ENCODE results near the gene OR2C1. TPM values are rescaled to one million over a fixed set of nuclear protein-coding genes. Genes with fewer than 3 reads are reported as not detected.
A peak's percentile ranks its signal among the peaks of the same experiment; 100 is the strongest.

Gene OR2C1
- total and polyA plus RNA-seq, 10 donors: 0.08 to 0.60 (median 0.33) TPM; not detected in 5

GRCh38 chr16:3364774-3365427 lies 9.2 kb downstream of the OR2C1 start:
- H3K4me1 ChIP-seq: peaks cover 0 to 7% (median 2%) of the 10 kb centered on the region in 6 donors
- H3K27ac ChIP-seq: peak overlapping the region; percentile 67 to 86 (median 83)
- peaks cover 0 to 29% (median 0%) of the 10 kb centered on the region in 7 donors for H3K27me3 ChIP-seq (replicated peaks in 1 of 7)
- peak; percentile 92 for DNase-seq
- peak; percentile 63 to 87 (median 85) for TF ChIP-seq POLR2AphosphoS5 (IDR thresholded peaks at IDR 0.05)
- no peak for TF ChIP-seq POLR2A (IDR thresholded peaks at IDR 0.05)
- intact Hi-C loops (cut with DNase I; ENCODE audit: low total_unique reads): no loop called here
- WGBS, 5 donors: 8 to 35% (median 17%) methylated on average over 40 to 42 of the region's 42 CpGs
- H3K36me3 ChIP-seq: no peaks in the 10 kb centered on the region
- H3K9me3 ChIP-seq: peaks cover 0 to 26% (median 5%) of the 10 kb centered on the region in 8 donors
- peak overlapping the region; percentile 36 to 68 (median 40) for H3K4me3 ChIP-seq

DNA sequence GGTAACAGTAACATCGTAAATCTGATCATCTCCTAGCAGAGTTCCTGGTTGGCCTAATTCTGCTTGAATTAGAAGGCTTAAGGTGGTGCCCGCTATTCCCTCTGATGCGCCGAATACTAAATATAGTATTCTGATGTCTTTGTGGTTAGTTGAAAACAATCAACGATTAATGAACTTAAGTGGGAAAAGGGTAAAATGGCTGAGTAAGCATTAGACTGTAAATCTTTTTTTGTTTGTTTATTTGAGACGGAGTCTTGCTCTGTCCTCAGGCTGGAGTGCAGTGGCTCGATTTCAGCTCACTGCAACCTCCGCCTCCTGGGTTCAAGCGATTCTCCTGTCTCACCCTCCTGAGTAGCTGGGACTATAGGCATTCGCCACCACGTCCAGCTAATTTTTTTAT lies 13.4 kb downstream of the OR2C1 start:
- WGBS, 5 donors: 89 to 95% (median 93%) methylated on average over 11 of the region's 11 CpGs
- peaks cover 0 to 11% (median 0%) of the 10 kb centered on the region in 8 donors for H3K9me3 ChIP-seq
- no peak overlapping the region for H3K27ac ChIP-seq
- intact Hi-C loops (cut with DNase I; ENCODE audit: low total_unique reads): no loop called here
- no peak overlapping the region for H3K4me3 ChIP-seq
- TF ChIP-seq POLR2A (IDR thresholded peaks at IDR 0.05) (no peak), POLR2AphosphoS5 (IDR thresholded peaks at IDR 0.05) (no peak)
- TF ChIP-seq, protein P1, sequence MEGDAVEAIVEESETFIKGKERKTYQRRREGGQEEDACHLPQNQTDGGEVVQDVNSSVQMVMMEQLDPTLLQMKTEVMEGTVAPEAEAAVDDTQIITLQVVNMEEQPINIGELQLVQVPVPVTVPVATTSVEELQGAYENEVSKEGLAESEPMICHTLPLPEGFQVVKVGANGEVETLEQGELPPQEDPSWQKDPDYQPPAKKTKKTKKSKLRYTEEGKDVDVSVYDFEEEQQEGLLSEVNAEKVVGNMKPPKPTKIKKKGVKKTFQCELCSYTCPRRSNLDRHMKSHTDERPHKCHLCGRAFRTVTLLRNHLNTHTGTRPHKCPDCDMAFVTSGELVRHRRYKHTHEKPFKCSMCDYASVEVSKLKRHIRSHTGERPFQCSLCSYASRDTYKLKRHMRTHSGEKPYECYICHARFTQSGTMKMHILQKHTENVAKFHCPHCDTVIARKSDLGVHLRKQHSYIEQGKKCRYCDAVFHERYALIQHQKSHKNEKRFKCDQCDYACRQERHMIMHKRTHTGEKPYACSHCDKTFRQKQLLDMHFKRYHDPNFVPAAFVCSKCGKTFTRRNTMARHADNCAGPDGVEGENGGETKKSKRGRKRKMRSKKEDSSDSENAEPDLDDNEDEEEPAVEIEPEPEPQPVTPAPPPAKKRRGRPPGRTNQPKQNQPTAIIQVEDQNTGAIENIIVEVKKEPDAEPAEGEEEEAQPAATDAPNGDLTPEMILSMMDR (IDR thresholded peaks at IDR 0.05 in 8 of 11, conservative IDR thresholded peaks at IDR 0.05 in 3 of 11): no peak
- DNase-seq: no peak
- peaks cover 0 to 7% (median 2%) of the 10 kb centered on the region in 6 donors for H3K4me1 ChIP-seq
- H3K36me3 ChIP-seq: no peaks in the 10 kb centered on the region
- no peaks in the 10 kb centered on the region for H3K27me3 ChIP-seq (replicated peaks in 1 of 7)

- 92 to 94% (median 93%) methylated on average over 5 of the region's 5 CpGs for WGBS, 5 donors
- intact Hi-C loops (cut with DNase I; ENCODE audit: low total_unique reads): no loop called here
Measured at GRCh38 chr16:3375680-3376079, 20.0 kb downstream of the OR2C1 start.

GRCh38 chr16:3377917-3378316 lies 22.2 kb downstream of the OR2C1 start:
- H3K27ac ChIP-seq: no peak overlapping the region
- H3K4me1 ChIP-seq: no peaks in the 10 kb centered on the region
- H3K27me3 ChIP-seq (replicated peaks in 1 of 7): no peaks in the 10 kb centered on the region
- H3K36me3 ChIP-seq: peaks cover 6 to 57% (median 20%) of the 10 kb centered on the region in 6 donors
- no peak for DNase-seq
- no peak for TF ChIP-seq POLR2A (IDR thresholded peaks at IDR 0.05)
- TF ChIP-seq, protein P1 (IDR thresholded peaks at IDR 0.05 in 8 of 11, conservative IDR thresholded peaks at IDR 0.05 in 3 of 11): no peak
- H3K4me3 ChIP-seq: no peak overlapping the region
- H3K9me3 ChIP-seq: peaks cover 0 to 78% (median 0%) of the 10 kb centered on the region in 8 donors
- intact Hi-C loops (cut with DNase I; ENCODE audit: low total_unique reads): no loop called here

More at GRCh38 chr16:3375680-3376079, 20.0 kb downstream of the OR2C1 start:
- Histone ChIP-seq H3K4me3 (no peak overlapping the region), H3K9me3 (peaks cover 0 to 56% (median 0%) of the 10 kb centered on the region in 8 donors), H3K4me1 (no peaks in the 10 kb centered on the region), H3K36me3 (peaks cover 0 to 34% (median 7%) of the 10 kb centered on the region in 6 donors), H3K27ac (no peak overlapping the region), H3K27me3 (replicated peaks in 1 of 7) (no peaks in the 10 kb centered on the region)
- TF ChIP-seq POLR2AphosphoS5 (IDR thresholded peaks at IDR 0.05): no peak
- no peak for TF ChIP-seq POLR2A (IDR thresholded peaks at IDR 0.05)
- TF ChIP-seq, protein P1 (IDR thresholded peaks at IDR 0.05 in 8 of 11, conservative IDR thresholded peaks at IDR 0.05 in 3 of 11): no peak
- DNase-seq: no peak

All from spleen (tissue), 11 donors.